ENCODE data around the gene MVB12B. TPM values are rescaled to one million over a fixed set of nuclear protein-coding genes. Genes with fewer than 3 reads are reported as not detected.

Gene MVB12B
- total RNA-seq, 4 donors from 2014 or later = 8.5 to 13.0 (median 10.5) TPM

DNA sequence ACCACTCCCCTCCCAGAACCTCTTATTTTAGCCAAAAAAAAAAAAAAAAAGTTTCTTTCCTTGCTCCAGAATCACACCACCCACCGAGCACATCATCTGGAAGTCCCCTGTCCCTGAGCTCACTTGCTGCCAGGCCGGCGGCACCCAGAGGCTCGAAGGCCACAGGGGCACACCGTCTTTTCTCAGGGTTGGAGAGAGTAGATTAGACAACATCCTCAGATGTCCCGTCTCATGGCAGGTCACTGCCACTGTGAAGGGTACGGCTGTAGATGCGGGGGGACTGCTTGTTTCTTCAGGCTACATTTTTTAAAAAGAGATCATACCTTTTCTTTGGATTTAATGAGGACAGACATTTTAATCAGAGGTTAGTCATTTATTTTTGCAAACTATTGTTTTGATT is 109.0 kb downstream of the MVB12B start:
- TF ChIP-seq, protein P1, sequence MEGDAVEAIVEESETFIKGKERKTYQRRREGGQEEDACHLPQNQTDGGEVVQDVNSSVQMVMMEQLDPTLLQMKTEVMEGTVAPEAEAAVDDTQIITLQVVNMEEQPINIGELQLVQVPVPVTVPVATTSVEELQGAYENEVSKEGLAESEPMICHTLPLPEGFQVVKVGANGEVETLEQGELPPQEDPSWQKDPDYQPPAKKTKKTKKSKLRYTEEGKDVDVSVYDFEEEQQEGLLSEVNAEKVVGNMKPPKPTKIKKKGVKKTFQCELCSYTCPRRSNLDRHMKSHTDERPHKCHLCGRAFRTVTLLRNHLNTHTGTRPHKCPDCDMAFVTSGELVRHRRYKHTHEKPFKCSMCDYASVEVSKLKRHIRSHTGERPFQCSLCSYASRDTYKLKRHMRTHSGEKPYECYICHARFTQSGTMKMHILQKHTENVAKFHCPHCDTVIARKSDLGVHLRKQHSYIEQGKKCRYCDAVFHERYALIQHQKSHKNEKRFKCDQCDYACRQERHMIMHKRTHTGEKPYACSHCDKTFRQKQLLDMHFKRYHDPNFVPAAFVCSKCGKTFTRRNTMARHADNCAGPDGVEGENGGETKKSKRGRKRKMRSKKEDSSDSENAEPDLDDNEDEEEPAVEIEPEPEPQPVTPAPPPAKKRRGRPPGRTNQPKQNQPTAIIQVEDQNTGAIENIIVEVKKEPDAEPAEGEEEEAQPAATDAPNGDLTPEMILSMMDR (IDR thresholded peaks at IDR 0.05; ENCODE audit: low read depth) = no peak

DNA sequence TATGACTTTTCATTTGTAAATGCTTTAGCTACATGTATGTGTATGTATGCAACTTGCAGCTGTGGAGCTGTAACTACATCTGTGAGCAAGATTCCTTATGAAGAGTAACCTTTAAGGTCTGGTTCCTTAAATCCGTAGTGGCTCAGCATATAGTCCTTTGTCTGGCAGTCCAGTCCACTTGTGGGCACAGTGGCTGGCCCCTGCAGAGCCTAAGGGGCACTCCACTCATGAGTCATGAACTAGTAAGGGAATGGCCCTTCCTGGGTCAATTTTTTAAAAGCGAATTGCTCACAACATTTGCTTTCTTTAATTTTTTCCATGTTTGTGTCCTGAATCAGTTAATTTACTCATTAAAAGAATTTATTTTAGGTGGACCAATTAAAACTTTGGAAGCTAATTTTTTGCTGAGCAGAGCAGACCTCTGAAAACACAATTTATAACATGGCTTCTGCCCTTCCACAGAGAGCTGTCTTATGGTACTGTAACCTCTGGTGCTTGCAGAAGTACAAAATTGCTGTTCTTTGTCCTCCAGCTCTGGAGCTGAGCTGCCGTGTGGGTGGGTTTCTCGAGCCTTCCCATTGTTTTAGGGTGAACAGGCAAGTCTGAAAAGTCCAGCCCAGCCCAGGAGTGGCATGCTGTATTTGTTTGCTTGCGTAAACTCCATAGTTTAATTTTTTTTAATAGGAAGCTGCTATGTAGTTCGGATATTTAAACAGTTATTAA is 110.1 kb downstream of the MVB12B start:
- TF ChIP-seq, protein P1 (IDR thresholded peaks at IDR 0.05; ENCODE audit: low read depth) = no peak

DNA sequence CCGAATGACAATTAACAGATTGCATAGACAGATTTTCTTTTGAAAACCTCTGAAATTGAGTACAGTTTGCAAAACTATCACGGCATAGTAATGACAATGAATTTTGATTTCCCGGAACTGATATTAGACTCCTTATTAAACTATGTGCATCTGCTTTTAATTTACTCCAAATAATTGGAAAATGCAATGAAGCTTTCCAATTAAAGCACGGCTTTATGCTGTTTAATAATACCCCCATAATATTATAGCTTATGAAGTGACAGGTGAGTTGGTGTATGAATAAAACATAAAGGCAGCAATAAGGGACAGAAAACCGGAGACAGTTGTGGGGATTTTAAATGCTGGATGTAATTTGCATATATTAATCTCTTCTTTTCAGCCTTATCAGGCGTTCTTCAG is 110.6 kb downstream of the MVB12B start:
- TF ChIP-seq, protein P1 (IDR thresholded peaks at IDR 0.05; ENCODE audit: low read depth) = no peak

DNA sequence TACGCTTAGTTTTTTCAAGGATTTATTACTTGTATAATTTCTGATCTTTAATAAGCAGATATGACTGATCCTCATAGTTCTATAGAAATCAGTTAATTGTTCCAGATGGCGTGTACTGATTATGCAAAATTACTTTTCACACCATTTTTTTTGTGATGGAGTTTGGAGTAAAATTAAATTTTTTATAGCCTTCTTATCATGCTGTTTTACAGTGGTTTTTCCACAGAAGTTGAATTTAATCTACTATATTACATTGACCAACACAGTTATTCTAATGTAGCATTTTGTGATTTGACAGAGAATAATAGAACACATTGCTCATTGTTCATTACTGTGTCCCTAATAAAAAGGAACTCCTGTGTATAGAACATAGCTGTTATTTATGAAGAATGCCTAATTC is 111.1 kb downstream of the MVB12B start:
- TF ChIP-seq, protein P1 (IDR thresholded peaks at IDR 0.05; ENCODE audit: low read depth) = no peak

DNA sequence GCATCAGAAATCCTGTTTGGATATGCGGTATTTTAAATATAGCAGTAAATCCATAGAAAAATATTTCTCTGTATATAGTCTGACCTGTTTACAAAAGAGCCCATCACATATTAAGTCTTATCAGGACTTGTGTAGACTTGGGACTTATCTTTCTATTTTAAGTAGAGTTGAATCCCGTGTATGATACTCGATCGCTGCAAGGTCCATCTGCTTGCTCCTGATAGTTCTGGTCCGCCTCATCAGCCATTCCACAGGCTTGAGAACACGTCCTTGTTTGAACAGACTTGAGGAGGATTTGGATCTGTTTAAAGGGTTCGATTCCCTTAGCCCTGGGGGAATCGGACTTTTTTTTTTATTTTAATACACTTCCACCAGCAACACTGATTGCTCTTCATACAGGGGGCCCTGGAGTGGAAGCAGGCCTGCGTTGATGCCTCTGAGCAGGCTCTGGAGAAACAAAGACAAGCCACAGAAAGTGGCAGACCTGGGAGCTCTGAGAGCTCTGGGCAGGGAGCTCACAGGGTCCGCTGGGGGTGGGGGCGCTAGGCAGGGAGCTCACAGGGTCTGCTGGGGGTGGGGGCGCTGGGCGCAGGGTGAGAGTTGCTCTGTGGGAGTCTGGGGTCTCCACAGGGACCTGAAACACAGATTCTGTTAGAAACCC is 112.2 kb downstream of the MVB12B start:
- TF ChIP-seq, protein P1 (IDR thresholded peaks at IDR 0.05; ENCODE audit: low read depth) = no peak

DNA sequence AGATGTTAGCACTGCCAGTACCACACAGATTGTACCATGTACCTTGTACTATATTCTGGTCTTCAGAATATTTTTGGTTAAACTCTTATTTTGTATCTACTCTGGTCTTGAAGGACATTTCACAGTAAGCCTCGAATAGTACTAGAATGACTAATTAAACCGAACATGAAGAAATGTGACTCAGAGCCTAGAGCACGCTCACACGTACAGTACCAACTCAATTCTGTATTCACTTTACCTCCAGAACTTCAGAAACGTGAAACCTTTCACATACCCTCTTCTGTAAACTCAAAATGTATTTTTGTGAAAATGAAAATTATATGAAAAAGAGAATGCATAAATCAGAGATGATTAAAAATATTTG is 112.8 kb downstream of the MVB12B start:
- TF ChIP-seq, protein P1 (IDR thresholded peaks at IDR 0.05; ENCODE audit: low read depth) = no peak

DNA sequence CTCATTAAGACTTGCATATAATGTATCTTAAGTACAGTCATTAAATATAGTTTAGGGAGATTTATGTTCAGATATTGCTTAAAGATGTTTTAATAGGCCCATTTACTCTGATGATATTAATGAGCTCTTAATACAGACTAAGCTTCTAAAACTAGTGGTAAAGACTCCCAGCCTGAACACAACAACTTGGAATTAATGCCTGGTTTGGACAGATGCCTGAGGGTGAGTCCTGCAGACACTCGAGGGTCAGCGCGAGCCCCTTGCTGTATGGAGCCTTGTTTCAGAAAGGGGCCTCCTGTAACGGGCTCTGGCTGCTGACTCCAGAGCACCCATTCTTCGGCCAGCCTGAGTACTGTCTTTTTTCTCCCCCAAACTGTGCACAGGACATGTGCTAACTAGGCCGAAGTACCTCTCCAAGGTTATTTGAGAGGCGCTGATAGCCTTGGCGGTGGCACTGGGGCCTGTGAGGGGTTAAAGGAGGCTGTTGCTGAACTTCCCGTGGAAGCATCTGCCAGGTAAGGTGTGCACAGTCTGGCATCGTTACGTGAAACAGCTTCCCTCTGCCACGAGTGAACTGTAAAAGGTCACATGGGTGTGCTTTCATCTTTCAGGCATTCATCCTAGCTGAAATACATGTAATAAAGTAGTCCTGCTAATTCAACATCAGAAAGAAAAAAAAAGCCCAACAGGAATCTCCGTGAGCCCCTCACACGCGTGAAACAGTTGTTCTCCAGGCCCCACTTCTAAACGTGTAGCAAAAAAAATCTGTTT is 113.4 kb downstream of the MVB12B start:
- TF ChIP-seq, protein P1 (IDR thresholded peaks at IDR 0.05; ENCODE audit: low read depth) = no peak
